Fibroblast of lung (primary cell): ENCODE data around the gene GPD1. TPM values are rescaled to one million over a fixed set of nuclear protein-coding genes. Genes with fewer than 3 reads are reported as not detected.
"Not testable (repeated sequence)": the region's sequence is repeated elsewhere in the genome, so short reads cannot be mapped to it uniquely, and the experiment has no call there.

Experiments
- DNase-seq, 2 donors: peaks; one replicate each; pipeline versions ENCODE4 v3.0.0 to v3.0.0-alpha.2; 2010; ENCODE audit warnings: low read depth in 2 of 2
- H2AFZ ChIP-seq: 2 replicates; pipeline ENCODE4 v1.5.1; 2012; ENCODE audit warnings: low read length, control low read depth, inconsistent platforms
- H3K27ac ChIP-seq: 2 replicates; pipeline ENCODE4 v1.5.1; 2011; ENCODE audit warnings: low read length, control low read depth; ENCODE audit not compliant: insufficient read depth
- H3K27me3 ChIP-seq: 2 replicates; pipeline ENCODE4 v1.5.1; 2011; ENCODE audit warnings: mild to moderate bottlenecking, low read length; ENCODE audit not compliant: control insufficient read depth, insufficient read depth
- H3K36me3 ChIP-seq: 2 replicates; pipeline ENCODE4 v1.5.1; 2011; ENCODE audit warnings: low read length; ENCODE audit not compliant: control insufficient read depth, insufficient read depth
- H3K4me1 ChIP-seq: 2 replicates; pipeline ENCODE4 v1.5.1; 2011; ENCODE audit warnings: low read length; ENCODE audit not compliant: control insufficient read depth, insufficient read depth; ENCODE audit errors: extremely low read depth
- H3K4me2 ChIP-seq: 2 replicates; pipeline ENCODE4 v1.5.1; 2011; ENCODE audit warnings: low read length, control low read depth; ENCODE audit not compliant: insufficient read depth; ENCODE audit errors: extremely low read depth
- H3K4me3 ChIP-seq, 4 experiments: fragments of 200-600 bp in 1 of 4; sonication (generic) in 1 of 4; replicated peaks in 1 of 4; 2 replicates each; pipeline ENCODE4 v1.5.1; 2011 to 2016; ENCODE audit warnings: low read length in 4 of 4, low read depth in 3 of 4, mild to moderate bottlenecking in 3 of 4, control low read depth in 2 of 4, inconsistent platforms in 1 of 4, mixed read lengths in 1 of 4; ENCODE audit not compliant: insufficient read depth in 1 of 4; ENCODE audit errors: control extremely low read depth in 1 of 4
- H3K79me2 ChIP-seq: 2 replicates; pipeline ENCODE4 v1.5.1; 2012; ENCODE audit warnings: mild to moderate bottlenecking, low read length, inconsistent platforms; ENCODE audit not compliant: control insufficient read depth, insufficient read depth
- H3K9ac ChIP-seq: 2 replicates; pipeline ENCODE4 v1.5.1; 2011; ENCODE audit warnings: mild to moderate bottlenecking, low read length, control low read depth; ENCODE audit not compliant: insufficient read depth
- H3K9me3 ChIP-seq: 2 replicates; pipeline ENCODE4 v1.5.1; 2012; ENCODE audit warnings: low read depth, low read length; ENCODE audit not compliant: control insufficient read depth, insufficient read depth
- H4K20me1 ChIP-seq: 2 replicates; pipeline ENCODE4 v1.5.1; 2011; ENCODE audit warnings: low read length; ENCODE audit not compliant: control insufficient read depth, insufficient read depth; ENCODE audit errors: extremely low read depth
- CTCF ChIP-seq, 2 donors: IDR thresholded peaks in 1 of 2; conservative IDR thresholded peaks in 1 of 2; 1 replicate in 1 of 2; 2 replicates in 1 of 2; pipeline ENCODE4 v1.5.1; 2011 to 2012; ENCODE audit warnings: low read length in 2 of 2, control low read depth in 1 of 2, inconsistent platforms in 1 of 2, low read depth in 1 of 2, mild to moderate bottlenecking in 1 of 2
- EZH2 ChIP-seq: IDR thresholded peaks from 2 replicates; pipeline ENCODE4 v1.5.1; 2012; ENCODE audit warnings: low read length, control low read depth, mild to moderate bottlenecking; ENCODE audit errors: missing control alignments
- polyA plus RNA-seq, 2 donors: library from polyadenylated mRNA; depleted of rRNA in 1 of 2; stranded (reverse) in 1 of 2; unstranded in 1 of 2; fragments of >200 nt; gene quantifications; 2 replicates each; pipeline ENCODE4 v1.2.1, GENCODE V29; 2011 to 2012; ENCODE audit warnings: missing spikeins in 1 of 2
- total RNA-seq: library from RNA; depleted of rRNA; stranded (reverse); fragments of >200 nt; gene quantifications from 2 replicates; pipeline ENCODE4 v1.2.1, GENCODE V29; 2014

The GPD1 gene
- total and polyA plus RNA-seq, 2 donors (not counting 1 experiment from before 2014, with no cell fraction given), result under 0.01 to 0.03 TPM

DNA sequence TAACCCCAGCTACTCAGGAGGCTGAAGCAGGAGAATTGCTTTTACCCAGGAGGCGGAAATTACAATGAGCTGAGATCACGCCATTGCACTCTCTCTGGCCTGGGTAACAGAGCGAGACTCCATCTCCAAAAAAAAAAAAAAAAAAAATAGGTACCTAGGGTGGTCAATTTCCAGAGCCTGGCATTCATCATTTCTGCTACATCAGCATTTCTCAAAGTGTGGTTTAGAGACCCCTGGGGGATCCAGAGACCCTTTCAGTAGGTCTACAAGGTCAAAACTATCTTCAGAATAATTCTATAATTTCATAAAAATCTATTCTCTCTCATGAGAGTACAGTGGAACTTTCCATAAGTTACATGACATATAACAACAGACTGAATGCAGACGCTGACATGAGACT is 43.5 kb downstream of the GPD1 start:
- no peak overlapping the region for H3K9ac ChIP-seq
- H4K20me1 ChIP-seq, result no peaks in the 10 kb centered on the region
- H3K9me3 ChIP-seq, result no peaks in the 10 kb centered on the region
- no peak for DNase-seq
- no peaks in the 10 kb centered on the region for H3K27me3 ChIP-seq
- H3K27ac ChIP-seq, result no peak overlapping the region
- H3K79me2 ChIP-seq, result peaks cover 2% of the 10 kb centered on the region
- no peaks in the 10 kb centered on the region for H3K4me1 ChIP-seq
- TF ChIP-seq EZH2, result no peak
- no peak for TF ChIP-seq CTCF (conservative IDR thresholded peaks at IDR 0.05 in 1 of 2, IDR thresholded peaks at IDR 0.05 in 1 of 2; ENCODE audit: low read depth in 1 of 2, low read length in 2 of 2)
- H3K36me3 ChIP-seq, result no peaks in the 10 kb centered on the region
- no peak overlapping the region for H3K4me3 ChIP-seq
- no peak overlapping the region for H2AFZ ChIP-seq
- no peak overlapping the region for H3K4me2 ChIP-seq

DNA sequence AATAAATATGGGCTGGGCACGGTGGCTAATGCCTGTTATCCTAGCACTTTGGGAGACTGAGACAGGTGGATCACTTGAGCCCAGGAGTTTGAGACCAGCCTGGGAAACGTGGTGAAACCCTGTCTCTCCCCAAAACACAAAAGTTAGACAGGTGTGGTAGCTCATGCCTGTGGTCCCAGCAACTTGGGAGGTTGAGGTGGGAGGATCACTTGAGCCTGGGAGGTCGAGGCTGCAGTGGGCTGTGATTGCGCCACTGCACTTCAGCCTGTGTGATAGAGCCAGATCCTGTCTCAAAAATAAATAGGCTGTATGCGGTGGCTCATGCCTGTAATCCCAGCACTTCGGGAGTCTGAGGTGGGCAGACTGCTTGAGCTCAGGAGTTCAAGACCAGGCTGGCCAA is 44.2 kb downstream of the GPD1 start:
- not testable (repeated sequence) for H3K9ac ChIP-seq, H3K79me2 ChIP-seq, H3K27me3 ChIP-seq, H4K20me1 ChIP-seq, H3K4me3 ChIP-seq, H2AFZ ChIP-seq, DNase-seq, H3K27ac ChIP-seq, H3K4me2 ChIP-seq, H3K4me1 ChIP-seq, H3K36me3 ChIP-seq, H3K9me3 ChIP-seq

DNA sequence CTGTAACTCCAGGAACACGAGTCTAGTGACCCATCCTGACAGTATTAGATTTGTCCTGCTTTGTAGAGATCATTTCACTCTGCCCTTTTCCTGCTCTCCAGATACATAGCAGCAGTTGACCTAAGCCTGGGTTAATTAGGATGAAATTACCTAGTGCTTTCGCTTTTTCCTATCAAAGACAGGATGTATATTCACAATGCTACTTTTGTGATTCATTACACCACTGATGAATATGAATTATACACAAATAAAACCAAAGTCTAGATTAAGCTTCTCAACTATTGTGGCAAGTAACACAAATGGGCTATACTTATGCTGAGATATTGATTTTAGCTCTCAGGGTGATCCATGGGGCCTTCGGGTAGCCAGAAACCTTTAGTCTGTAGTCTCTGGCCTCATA is 45.5 kb downstream of the GPD1 start:
- H3K79me2 ChIP-seq, result peaks cover 2% of the 10 kb centered on the region
- no peaks in the 10 kb centered on the region for H3K36me3 ChIP-seq
- H3K9me3 ChIP-seq, result no peaks in the 10 kb centered on the region
- DNase-seq, result no peak
- H3K9ac ChIP-seq, result no peak overlapping the region
- no peak overlapping the region for H3K4me3 ChIP-seq
- no peaks in the 10 kb centered on the region for H3K4me1 ChIP-seq
- no peak overlapping the region for H2AFZ ChIP-seq
- H3K4me2 ChIP-seq, result no peak overlapping the region
- H4K20me1 ChIP-seq, result no peaks in the 10 kb centered on the region
- TF ChIP-seq CTCF (conservative IDR thresholded peaks at IDR 0.05 in 1 of 2, IDR thresholded peaks at IDR 0.05 in 1 of 2; ENCODE audit: low read depth in 1 of 2, low read length in 2 of 2) (no peak), EZH2 (no peak)
- no peak overlapping the region for H3K27ac ChIP-seq
- no peaks in the 10 kb centered on the region for H3K27me3 ChIP-seq
